Memory B cell (primary cell): ENCODE measurements around the gene NDOR1.

Experiments used
- ATAC-seq: fragments of 150-1000 bp; cut with Tn5 transposase; 2 replicates; pipeline ENCODE4 v1.10.0; 2021; ENCODE audit warnings: low read depth, mild to moderate bottlenecking, moderate library complexity
- DNase-seq, 2 donors: peaks; one replicate each; pipeline ENCODE4 v3.0.0; 2022; ENCODE audit warnings: low spot score in 2 of 2
- H3K27ac Mint-ChIP-seq: one replicate; pipeline ENCODE4 v1.8.0; 2022; ENCODE audit warnings: mild to moderate bottlenecking, moderate library complexity, mixed read lengths
- H3K27me3 Mint-ChIP-seq: one replicate; pipeline ENCODE4 v1.8.0; 2022; ENCODE audit warnings: mixed read lengths
- H3K36me3 Mint-ChIP-seq: one replicate; pipeline ENCODE4 v1.8.0; 2022; ENCODE audit warnings: mild to moderate bottlenecking, mixed read lengths
- H3K4me1 Mint-ChIP-seq: one replicate; pipeline ENCODE4 v1.8.0; 2022; ENCODE audit warnings: mixed read lengths
- H3K4me3 Mint-ChIP-seq: one replicate; pipeline ENCODE4 v1.8.0; 2022; ENCODE audit warnings: mild to moderate bottlenecking, moderate library complexity, mixed read lengths
- H3K9me3 Mint-ChIP-seq: one replicate; pipeline ENCODE4 v1.8.0; 2022; ENCODE audit warnings: mixed read lengths

The NDOR1 gene

DNA sequence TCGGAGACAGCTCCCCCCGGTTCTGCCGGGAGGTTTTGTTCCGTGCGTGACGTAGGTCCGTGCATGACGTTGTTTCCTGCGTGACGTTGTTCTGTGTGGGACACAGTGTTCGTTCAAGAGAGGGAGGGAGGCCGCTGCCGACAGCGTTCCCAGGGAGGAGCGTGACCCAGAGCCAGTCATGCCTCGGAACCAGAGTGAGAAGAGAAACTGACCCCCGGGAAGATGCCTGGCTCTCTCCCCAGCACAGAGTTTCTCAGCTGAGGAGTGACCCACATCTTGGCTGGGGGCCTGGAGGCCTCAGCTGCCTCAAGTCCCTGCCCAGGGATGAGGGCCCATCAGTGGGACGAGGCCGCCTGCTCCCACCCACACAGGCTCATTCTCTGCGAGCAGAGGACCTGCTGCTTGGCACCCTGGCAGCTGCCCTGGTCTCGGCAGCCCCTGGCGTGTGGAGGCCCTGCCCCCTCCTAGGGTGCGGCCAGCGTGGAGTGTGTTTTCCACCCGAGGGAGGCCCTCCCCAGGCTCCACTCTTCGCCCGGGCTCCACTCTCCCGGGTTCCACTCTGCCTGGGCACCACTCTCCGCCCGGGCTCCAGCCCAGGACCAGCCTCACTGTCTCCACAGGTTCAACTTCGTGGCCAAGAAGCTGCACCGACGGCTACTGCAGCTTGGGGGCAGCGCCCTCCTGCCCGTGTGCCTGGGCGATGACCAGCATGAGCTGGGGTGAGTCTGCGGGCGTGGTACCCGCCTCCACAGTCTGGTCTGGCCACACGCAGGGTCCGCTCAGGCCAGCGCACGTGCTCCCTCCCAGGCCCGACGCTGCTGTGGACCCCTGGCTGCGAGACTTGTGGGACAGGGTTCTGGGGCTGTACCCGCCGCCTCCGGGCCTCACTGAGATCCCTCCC is 7.9 kb downstream of the NDOR1 start:
- ATAC-seq (no peak), DNase-seq (no peak)
- no peaks in the 10 kb centered on the region for H3K9me3 Mint-ChIP-seq
- no peaks in the 10 kb centered on the region for H3K27me3 Mint-ChIP-seq
- H3K4me3 Mint-ChIP-seq = no peak overlapping the region
- peaks cover 5% of the 10 kb centered on the region for H3K36me3 Mint-ChIP-seq
- peaks cover 4% of the 10 kb centered on the region for H3K4me1 Mint-ChIP-seq
- H3K27ac Mint-ChIP-seq = no peak overlapping the region

DNA sequence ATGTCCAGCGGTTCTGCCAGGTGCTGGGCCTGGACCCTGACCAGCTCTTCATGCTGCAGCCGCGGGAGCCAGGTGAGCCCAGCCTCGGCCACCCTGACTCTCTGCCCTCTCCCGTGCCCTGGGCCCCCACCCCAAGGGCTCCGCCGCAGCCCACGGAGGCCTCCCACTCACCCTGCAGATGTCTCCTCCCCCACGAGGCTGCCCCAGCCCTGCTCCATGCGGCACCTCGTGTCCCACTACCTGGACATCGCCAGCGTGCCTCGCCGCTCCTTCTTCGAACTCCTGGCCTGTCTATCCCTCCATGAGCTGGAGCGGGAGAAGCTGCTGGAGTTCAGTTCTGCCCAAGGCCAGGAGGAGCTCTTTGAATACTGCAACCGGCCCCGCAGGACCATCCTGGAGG is 9.1 kb downstream of the NDOR1 start:
- ATAC-seq = no peak
- no peak for DNase-seq
- Mint-ChIP-seq H3K27ac (no peak overlapping the region), H3K27me3 (no peaks in the 10 kb centered on the region), H3K9me3 (no peaks in the 10 kb centered on the region), H3K36me3 (peaks cover 2% of the 10 kb centered on the region), H3K4me3 (no peak overlapping the region), H3K4me1 (peaks cover 2% of the 10 kb centered on the region)

DNA sequence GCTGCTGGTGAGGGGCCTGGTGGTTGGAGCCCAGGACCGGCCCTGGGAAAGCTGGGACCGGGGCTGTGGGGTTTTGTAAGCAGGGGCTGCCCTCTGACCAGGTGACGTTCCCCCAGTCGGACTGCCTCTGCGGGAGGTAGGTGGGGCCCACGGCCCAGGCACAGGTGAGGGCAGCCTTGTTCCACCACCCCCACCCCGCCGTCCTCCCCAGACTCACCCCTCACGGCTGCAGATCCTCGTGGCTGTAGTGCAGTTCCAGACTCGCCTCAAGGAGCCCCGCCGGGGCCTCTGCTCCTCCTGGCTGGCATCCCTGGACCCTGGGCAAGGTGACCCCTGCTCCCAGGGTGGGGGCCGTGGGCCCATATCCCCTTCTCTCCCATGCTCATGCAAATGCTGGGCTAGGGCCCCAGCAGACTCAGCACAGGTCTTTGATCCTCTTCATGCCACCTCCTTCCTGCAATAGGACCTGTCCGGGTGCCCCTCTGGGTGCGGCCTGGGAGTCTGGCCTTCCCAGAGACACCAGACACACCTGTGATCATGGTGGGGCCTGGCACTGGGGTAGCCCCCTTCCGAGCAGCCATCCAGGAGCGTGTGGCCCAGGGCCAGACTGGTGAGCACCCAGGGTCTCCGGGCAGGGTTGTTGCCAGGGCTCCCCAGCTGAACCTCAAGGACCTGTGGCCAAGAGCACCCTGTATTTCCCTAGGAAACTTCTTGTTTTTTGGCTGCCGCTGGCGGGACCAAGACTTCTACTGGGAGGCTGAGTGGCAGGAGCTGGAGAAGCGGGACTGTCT is 9.9 kb downstream of the NDOR1 start:
- Mint-ChIP-seq H3K27ac (no peak overlapping the region), H3K4me1 (peaks cover 2% of the 10 kb centered on the region), H3K27me3 (peaks cover 1% of the 10 kb centered on the region), H3K9me3 (no peaks in the 10 kb centered on the region), H3K4me3 (no peak overlapping the region), H3K36me3 (peaks cover 2% of the 10 kb centered on the region)
- ATAC-seq (no peak), DNase-seq (no peak)

DNA sequence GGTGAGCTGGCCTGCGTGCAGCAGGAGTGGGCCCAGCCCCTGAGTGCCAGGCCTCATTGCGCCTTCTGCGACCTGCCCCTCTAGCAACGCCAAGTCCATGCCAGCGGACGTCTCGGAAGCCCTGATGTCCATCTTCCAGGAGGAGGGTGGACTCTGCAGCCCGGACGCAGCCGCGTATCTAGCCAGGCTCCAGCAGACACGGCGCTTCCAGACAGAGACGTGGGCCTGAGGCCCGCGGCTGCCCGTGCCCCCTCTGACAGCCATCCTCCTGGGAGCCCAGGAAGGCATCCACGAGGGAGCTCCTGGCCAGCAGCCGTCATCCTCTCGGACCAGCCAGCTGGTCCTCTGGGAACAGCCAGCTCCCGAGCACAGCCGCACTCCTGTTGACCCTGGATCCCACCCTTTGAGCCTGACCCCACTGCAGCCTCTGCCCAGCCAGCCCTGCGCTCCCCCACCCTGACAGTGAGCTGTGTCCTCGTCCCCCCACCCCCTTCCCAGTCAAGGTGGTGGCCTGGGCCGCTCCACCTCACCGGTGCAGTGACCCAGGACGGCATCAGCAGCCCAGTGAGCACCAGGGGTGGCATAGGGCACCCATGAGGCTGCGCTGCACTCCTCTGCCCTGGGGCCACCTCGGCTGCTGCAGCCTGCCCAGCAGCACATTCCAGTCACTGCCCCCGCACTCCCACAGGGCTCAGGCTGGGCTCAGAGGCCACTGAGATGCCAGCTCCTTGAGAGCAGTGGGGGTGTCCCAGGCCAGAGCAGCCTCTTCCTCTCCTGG is 10.9 kb downstream of the NDOR1 start:
- H3K9me3 Mint-ChIP-seq = no peaks in the 10 kb centered on the region
- peaks cover 4% of the 10 kb centered on the region for H3K27me3 Mint-ChIP-seq
- no peak for DNase-seq
- peaks cover 2% of the 10 kb centered on the region for H3K36me3 Mint-ChIP-seq
- H3K4me1 Mint-ChIP-seq = no peaks in the 10 kb centered on the region
- H3K27ac Mint-ChIP-seq = no peak overlapping the region
- H3K4me3 Mint-ChIP-seq = no peak overlapping the region
- ATAC-seq = no peak

DNA sequence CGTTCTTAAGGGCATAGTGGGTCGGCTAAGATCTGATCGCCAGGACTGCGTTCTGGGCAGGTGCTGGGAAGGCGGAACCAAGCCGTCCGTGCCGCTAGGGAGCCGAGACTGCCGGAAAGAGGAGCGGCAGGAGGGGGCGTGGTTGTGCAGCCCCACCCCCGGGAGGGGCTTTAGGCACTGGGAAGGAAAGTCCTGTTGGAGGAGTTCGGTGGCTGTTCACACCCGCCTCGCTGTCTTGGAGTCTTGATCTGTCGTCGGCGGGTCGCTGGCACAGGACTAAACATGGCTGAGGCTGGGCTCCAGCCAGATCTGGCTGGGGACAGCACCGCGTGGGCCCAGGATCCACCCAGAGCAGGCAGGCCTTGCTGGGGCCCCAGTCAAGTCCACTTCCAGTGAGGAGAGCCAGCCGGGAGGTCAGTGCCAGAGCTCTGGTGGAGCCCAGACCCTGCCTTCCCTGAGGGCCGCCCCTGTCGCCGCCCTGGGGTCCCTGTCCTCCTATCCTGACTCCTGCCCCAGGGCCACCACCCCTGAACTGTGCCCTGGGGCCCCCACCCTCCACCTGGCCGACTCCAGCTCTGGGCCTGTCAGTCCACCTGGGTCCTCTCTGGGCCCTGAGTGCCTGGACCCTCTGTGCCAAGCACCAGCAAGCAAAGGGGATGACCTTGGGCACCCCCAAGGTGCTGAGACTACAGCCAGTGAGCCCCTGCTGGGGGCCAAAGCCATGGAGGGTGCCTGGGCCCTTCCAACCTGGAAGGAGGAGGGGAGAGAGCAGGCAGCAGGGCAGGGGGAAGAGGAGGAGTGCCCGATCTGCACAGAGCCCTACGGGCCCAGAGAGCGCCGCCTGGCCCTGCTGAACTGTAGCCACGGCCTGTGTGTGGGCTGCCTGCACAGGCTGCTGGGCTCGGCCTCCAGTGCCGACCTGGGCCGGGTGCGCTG is 12.0 kb downstream of the NDOR1 start:
- peaks cover 4% of the 10 kb centered on the region for H3K27me3 Mint-ChIP-seq
- H3K36me3 Mint-ChIP-seq = peaks cover 2% of the 10 kb centered on the region
- ATAC-seq (no peak), DNase-seq (no peak)
- peak overlapping the region; percentile 14 for H3K4me3 Mint-ChIP-seq
- no peaks in the 10 kb centered on the region for H3K9me3 Mint-ChIP-seq
- H3K27ac Mint-ChIP-seq = no peak overlapping the region
- H3K4me1 Mint-ChIP-seq = no peaks in the 10 kb centered on the region

DNA sequence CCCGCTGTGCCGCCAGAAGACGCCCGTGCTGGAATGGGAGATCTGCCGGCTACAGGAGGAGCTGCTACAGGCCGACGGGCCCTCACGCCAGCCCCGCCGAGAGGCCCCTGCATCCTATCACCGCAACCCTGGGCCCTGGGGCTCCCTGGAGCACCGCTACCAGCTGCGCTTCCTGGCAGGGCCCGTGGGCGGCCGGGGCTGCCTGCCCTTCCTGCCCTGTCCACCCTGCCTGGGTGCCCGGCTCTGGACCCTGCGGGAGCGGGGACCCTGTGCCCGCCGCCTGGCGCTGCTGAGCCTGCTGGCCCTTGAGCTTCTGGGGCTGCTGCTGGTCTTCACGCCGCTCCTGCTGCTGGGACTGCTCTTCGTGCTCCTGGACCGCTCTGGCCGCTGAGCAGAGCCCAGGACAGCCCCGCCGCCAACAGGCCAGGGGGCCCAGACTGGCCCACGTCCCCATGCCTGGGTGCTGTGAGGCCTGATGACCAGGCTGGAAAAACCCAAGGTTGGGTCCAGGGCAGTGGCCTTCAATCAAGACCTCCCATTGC is 12.8 kb downstream of the NDOR1 start:
- H3K4me1 Mint-ChIP-seq = peaks cover 5% of the 10 kb centered on the region
- H3K4me3 Mint-ChIP-seq = no peak overlapping the region
- no peak overlapping the region for H3K27ac Mint-ChIP-seq
- peaks cover 4% of the 10 kb centered on the region for H3K27me3 Mint-ChIP-seq
- H3K36me3 Mint-ChIP-seq = peaks cover 2% of the 10 kb centered on the region
- no peak for DNase-seq
- H3K9me3 Mint-ChIP-seq = no peaks in the 10 kb centered on the region
- ATAC-seq = no peak

DNA sequence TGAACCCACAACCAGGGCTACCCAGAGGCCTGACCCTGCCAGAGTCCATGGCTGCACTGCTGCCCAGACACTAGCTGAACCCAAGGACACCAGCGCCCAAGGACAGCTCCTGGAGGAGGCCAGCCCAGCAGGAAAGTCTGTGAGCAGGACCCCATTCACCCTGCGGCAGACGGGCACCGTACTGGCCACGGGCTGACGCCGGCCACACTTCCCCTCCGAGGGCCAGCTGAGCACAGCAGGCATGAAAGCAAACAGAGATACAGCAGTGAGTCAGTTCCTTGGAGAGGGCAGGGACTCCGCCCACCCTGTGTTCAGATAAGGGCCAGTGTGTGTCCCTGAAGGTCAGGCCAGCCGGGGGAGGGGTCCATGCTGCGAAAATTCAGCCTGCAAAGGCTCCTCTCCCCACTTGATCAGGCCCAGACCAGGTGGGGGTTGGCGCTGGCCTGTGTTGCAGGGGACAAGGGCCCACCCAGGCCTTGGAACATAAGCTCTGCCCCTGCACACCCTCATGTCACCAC is 13.3 kb downstream of the NDOR1 start:
- H3K4me1 Mint-ChIP-seq = peaks cover 5% of the 10 kb centered on the region
- DNase-seq = no peak
- no peak overlapping the region for H3K27ac Mint-ChIP-seq
- no peaks in the 10 kb centered on the region for H3K9me3 Mint-ChIP-seq
- ATAC-seq = no peak
- H3K27me3 Mint-ChIP-seq = peaks cover 4% of the 10 kb centered on the region
- H3K4me3 Mint-ChIP-seq = no peak overlapping the region
- peaks cover 2% of the 10 kb centered on the region for H3K36me3 Mint-ChIP-seq

DNA sequence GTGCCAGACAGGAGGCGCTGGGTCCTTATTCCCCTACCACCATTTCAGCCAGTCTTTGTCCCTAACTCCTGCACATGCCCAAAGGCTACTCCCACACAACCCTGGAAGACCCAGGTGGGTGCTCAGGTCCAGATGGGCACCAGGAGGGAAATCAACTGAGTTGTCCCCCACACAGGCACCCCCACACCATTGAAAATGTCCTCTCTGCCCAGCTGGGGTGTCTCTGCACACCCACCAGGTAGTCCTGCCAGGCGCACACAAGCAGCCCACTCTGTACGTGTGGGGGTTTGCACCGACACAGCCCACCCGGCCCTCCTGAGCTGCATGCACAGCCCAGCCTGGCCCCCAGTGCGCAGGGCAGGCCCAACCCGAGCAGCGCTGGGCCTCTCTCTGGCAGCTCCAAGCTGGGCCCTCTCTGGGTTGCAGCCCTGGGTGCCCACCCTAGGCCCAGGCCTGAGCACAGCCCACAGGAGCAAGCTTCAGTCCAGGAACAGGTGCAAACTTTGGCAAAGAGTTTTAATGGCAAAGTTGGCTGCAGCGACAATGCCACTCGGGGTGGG is 14.3 kb downstream of the NDOR1 start:
- H3K4me3 Mint-ChIP-seq = peak overlapping the region; percentile 35
- no peak overlapping the region for H3K27ac Mint-ChIP-seq
- peaks cover 5% of the 10 kb centered on the region for H3K4me1 Mint-ChIP-seq

DNA sequence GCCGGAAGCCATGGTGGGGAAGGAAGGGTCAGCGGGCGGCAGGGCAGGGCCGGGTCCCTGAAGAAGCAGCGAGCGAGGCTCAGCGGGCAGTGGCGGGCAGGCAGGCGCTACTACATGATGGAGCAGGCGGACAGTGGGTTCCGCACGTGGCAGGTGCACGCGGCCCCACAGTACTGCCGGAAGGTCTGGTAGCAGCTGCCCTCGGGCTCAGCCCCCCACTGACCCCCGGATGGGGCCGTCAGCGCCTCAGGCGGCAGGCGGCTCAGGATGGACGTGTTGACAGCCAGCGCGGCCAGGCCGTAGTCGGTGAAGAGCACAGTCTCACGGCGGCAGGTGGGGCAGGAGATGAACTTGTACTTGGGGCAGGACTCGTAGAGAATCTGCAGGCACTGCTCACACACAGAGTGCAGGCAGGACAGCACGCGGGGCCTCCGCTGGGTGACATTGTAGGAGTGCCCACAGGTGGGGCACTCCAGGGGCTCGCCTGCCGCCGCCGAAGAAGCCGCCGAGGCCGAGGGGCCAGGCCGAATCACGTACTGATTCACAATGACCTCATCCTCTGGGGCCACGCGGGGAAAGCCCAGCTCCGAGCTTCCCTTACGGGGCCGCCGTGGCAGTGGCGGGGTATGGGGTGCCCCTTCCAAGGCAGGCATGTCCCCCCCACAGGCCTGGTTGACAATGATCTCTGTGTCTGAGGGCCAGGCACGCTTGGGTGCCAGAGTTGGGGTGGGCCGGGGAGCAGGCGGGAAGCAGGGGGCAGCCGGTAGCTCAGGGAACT is 15.0 kb downstream of the NDOR1 start:
- peak overlapping the region; percentile 68 for H3K4me3 Mint-ChIP-seq
- H3K36me3 Mint-ChIP-seq = no peaks in the 10 kb centered on the region
- H3K9me3 Mint-ChIP-seq = no peaks in the 10 kb centered on the region
- peaks cover 4% of the 10 kb centered on the region for H3K27me3 Mint-ChIP-seq
- no peak overlapping the region for H3K27ac Mint-ChIP-seq
- DNase-seq (no peak), ATAC-seq (no peak)
- peaks cover 5% of the 10 kb centered on the region for H3K4me1 Mint-ChIP-seq

More for the DNA sequence above, 14.3 kb downstream of the NDOR1 start:
- Mint-ChIP-seq H3K9me3 (no peaks in the 10 kb centered on the region), H3K36me3 (no peaks in the 10 kb centered on the region), H3K27me3 (peaks cover 4% of the 10 kb centered on the region)
- ATAC-seq (no peak), DNase-seq (no peak)

DNA sequence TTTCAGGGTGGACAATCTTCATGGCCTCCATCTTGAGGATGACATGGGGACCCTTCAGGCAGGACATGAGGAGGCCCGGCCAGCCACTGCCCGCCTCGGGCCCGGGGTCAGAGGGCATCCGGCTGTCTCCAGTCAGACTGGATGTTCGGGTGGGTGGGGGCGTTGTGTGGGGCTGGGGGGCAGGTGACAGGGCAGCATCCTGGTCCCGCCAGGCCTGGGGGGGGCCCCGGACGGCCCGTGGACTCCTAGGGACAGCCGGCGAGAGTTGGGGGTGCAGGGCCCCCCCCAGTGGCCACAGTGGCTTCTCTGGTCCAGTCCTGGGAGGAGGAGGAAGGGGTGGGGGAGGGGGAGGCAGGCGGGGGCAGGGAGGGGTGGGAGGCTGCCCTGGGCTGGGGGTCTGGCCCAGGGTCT is 15.6 kb downstream of the NDOR1 start:
- no peak for DNase-seq
- no peak for ATAC-seq
- peaks cover 4% of the 10 kb centered on the region for H3K27me3 Mint-ChIP-seq
- H3K9me3 Mint-ChIP-seq = no peaks in the 10 kb centered on the region
- H3K27ac Mint-ChIP-seq = no peak overlapping the region
- H3K36me3 Mint-ChIP-seq = no peaks in the 10 kb centered on the region
- H3K4me3 Mint-ChIP-seq = peak overlapping the region; percentile 68
- peaks cover 5% of the 10 kb centered on the region for H3K4me1 Mint-ChIP-seq

DNA sequence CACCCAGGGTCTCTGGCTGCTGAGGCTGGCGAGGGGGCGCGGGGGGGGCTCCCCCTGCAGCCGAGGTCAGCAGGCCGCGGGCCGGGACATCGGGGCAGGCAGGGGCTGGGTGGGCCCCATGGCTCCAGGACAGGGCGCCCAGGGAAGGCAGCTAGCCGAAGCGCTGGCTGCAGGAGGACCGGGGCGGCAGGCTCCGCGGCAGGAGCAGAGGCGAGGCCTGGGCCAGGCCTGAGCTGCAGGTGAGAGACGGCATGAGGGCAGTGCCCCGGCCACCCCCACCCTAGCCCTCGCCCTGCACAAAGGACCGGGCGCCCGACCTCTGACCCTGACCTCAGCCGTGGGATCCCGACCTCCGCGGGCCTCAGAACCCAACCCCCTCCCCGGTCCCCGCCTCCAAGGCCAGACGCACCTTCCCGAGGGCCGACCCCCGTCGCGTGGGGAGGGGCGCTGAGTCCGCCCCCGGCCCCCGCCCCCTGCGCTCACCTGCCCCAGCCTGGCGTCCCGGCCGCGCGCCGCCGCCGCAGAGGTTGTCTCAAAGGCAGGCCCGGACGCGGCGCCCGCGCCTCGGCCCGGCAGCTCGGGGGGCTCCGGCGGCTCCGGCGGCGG is 16.1 kb downstream of the NDOR1 start:
- H3K27me3 Mint-ChIP-seq = peaks cover 4% of the 10 kb centered on the region
- no peak overlapping the region for H3K27ac Mint-ChIP-seq
- H3K4me1 Mint-ChIP-seq = peaks cover 5% of the 10 kb centered on the region
- no peak overlapping the region for H3K4me3 Mint-ChIP-seq
- no peaks in the 10 kb centered on the region for H3K9me3 Mint-ChIP-seq
- no peak for DNase-seq
- no peaks in the 10 kb centered on the region for H3K36me3 Mint-ChIP-seq
- no peak for ATAC-seq
